IgD-negative memory B cell (primary cell): ENCODE measurements around the gene TPPP. TPM values are rescaled to one million over a fixed set of nuclear protein-coding genes. Genes with fewer than 3 reads are reported as not detected.
"Not testable (repeated sequence)": the region's sequence is repeated elsewhere in the genome, so short reads cannot be mapped to it uniquely, and the experiment has no call there.

Experiments used
- H3K27ac Mint-ChIP-seq, 3 donors: one replicate each; pipeline ENCODE4 v1.8.0; 2020 to 2022; ENCODE audit warnings: mild to moderate bottlenecking in 3 of 3, mixed read lengths in 3 of 3, moderate library complexity in 1 of 3
- H3K27me3 Mint-ChIP-seq: one replicate; pipeline ENCODE4 v1.8.0; 2021; ENCODE audit warnings: mixed read lengths
- H3K36me3 Mint-ChIP-seq: one replicate; pipeline ENCODE4 v1.8.0; 2020; ENCODE audit warnings: mild to moderate bottlenecking, mixed read lengths
- H3K4me1 Mint-ChIP-seq, 3 donors: one replicate each; pipeline ENCODE4 v1.8.0; 2020 to 2022; ENCODE audit warnings: mixed read lengths in 3 of 3, mild to moderate bottlenecking in 1 of 3
- H3K4me3 Mint-ChIP-seq, 4 donors: one replicate each; pipeline ENCODE4 v1.8.0; 2020 to 2022; ENCODE audit warnings: mild to moderate bottlenecking in 4 of 4, mixed read lengths in 4 of 4, moderate library complexity in 3 of 4
- H3K9me3 Mint-ChIP-seq, 3 donors: one replicate each; pipeline ENCODE4 v1.8.0; 2020 to 2021; ENCODE audit warnings: mixed read lengths in 3 of 3, mild to moderate bottlenecking in 1 of 3
- polyA plus RNA-seq: library from polyadenylated mRNA; unstranded; fragments of 300-500 nt; fragmentation: Illumina TruSeq; gene quantifications from one replicate; pipeline ENCODE4 v1.2.3, GENCODE V29; 2021

Gene TPPP
- polyA plus RNA-seq, 1 donor from 2014 or later, result not detected

GRCh38 chr5:683551-684481, 9.3 kb downstream of the TPPP start:
- Mint-ChIP-seq H3K27ac (no peak overlapping the region), H3K9me3 (no peaks in the 10 kb centered on the region), H3K36me3 (no peaks in the 10 kb centered on the region), H3K4me3 (no peak overlapping the region), H3K4me1 (no peaks in the 10 kb centered on the region), H3K27me3 (peaks cover 18% of the 10 kb centered on the region)

- H3K27ac Mint-ChIP-seq, H3K4me1 Mint-ChIP-seq, H3K36me3 Mint-ChIP-seq, H3K9me3 Mint-ChIP-seq, H3K4me3 Mint-ChIP-seq: not testable (repeated sequence)
- peaks cover 18% of the 10 kb centered on the region for H3K27me3 Mint-ChIP-seq
Observed at GRCh38 chr5:682651-683358, 10.3 kb downstream of the TPPP start.

GRCh38 chr5:682216-682615, 10.9 kb downstream of the TPPP start:
- not testable (repeated sequence) for H3K9me3 Mint-ChIP-seq, H3K4me1 Mint-ChIP-seq, H3K27ac Mint-ChIP-seq, H3K36me3 Mint-ChIP-seq, H3K4me3 Mint-ChIP-seq
- peaks cover 18% of the 10 kb centered on the region for H3K27me3 Mint-ChIP-seq

- not testable (repeated sequence) for H3K27ac Mint-ChIP-seq, H3K9me3 Mint-ChIP-seq, H3K4me1 Mint-ChIP-seq, H3K4me3 Mint-ChIP-seq, H3K36me3 Mint-ChIP-seq
- peaks cover 20% of the 10 kb centered on the region for H3K27me3 Mint-ChIP-seq
Observed at GRCh38 chr5:681317-682191, 11.6 kb downstream of the TPPP start.

GRCh38 chr5:680836-681235, 12.3 kb downstream of the TPPP start:
- H3K4me3 Mint-ChIP-seq, H3K9me3 Mint-ChIP-seq, H3K36me3 Mint-ChIP-seq, H3K4me1 Mint-ChIP-seq, H3K27ac Mint-ChIP-seq: not testable (repeated sequence)
- peaks cover 21% of the 10 kb centered on the region for H3K27me3 Mint-ChIP-seq

- H3K4me3 Mint-ChIP-seq, H3K27ac Mint-ChIP-seq, H3K36me3 Mint-ChIP-seq, H3K4me1 Mint-ChIP-seq, H3K9me3 Mint-ChIP-seq: not testable (repeated sequence)
- H3K27me3 Mint-ChIP-seq, result peaks cover 17% of the 10 kb centered on the region
Observed at GRCh38 chr5:680118-680795, 12.9 kb downstream of the TPPP start.

GRCh38 chr5:679166-679895, 13.8 kb downstream of the TPPP start:
- peak overlapping the region in 1 of 4 donors; percentile 38 for H3K4me3 Mint-ChIP-seq
- H3K27me3 Mint-ChIP-seq, H3K4me1 Mint-ChIP-seq, H3K27ac Mint-ChIP-seq, H3K9me3 Mint-ChIP-seq, H3K36me3 Mint-ChIP-seq: not testable (repeated sequence)

- not testable (repeated sequence) for H3K27ac Mint-ChIP-seq, H3K4me3 Mint-ChIP-seq, H3K36me3 Mint-ChIP-seq, H3K4me1 Mint-ChIP-seq, H3K9me3 Mint-ChIP-seq
- H3K27me3 Mint-ChIP-seq, result peaks cover 15% of the 10 kb centered on the region
Observed at GRCh38 chr5:678521-678920, 14.6 kb downstream of the TPPP start.

GRCh38 chr5:677131-678101, 15.7 kb downstream of the TPPP start:
- H3K27ac Mint-ChIP-seq, result no peak overlapping the region
- no peak overlapping the region for H3K4me3 Mint-ChIP-seq
- no peaks in the 10 kb centered on the region for H3K9me3 Mint-ChIP-seq
- peaks cover 6 to 8% (median 7%) of the 10 kb centered on the region in 3 donors for H3K4me1 Mint-ChIP-seq
- peaks cover 20% of the 10 kb centered on the region for H3K27me3 Mint-ChIP-seq
- no peaks in the 10 kb centered on the region for H3K36me3 Mint-ChIP-seq

- no peak overlapping the region for H3K4me3 Mint-ChIP-seq
- peaks cover 6 to 11% (median 7%) of the 10 kb centered on the region in 3 donors for H3K4me1 Mint-ChIP-seq
- H3K27me3 Mint-ChIP-seq, result peaks cover 20% of the 10 kb centered on the region
- H3K36me3 Mint-ChIP-seq, result no peaks in the 10 kb centered on the region
- H3K9me3 Mint-ChIP-seq, result no peaks in the 10 kb centered on the region
- no peak overlapping the region for H3K27ac Mint-ChIP-seq
Observed at GRCh38 chr5:676699-677076, 16.5 kb downstream of the TPPP start.

GRCh38 chr5:675871-676698, 17.1 kb downstream of the TPPP start:
- peaks cover 20% of the 10 kb centered on the region for H3K27me3 Mint-ChIP-seq
- no peaks in the 10 kb centered on the region for H3K9me3 Mint-ChIP-seq
- H3K27ac Mint-ChIP-seq, result no peak overlapping the region
- no peak overlapping the region for H3K4me3 Mint-ChIP-seq
- H3K36me3 Mint-ChIP-seq, result no peaks in the 10 kb centered on the region
- peaks cover 6 to 11% (median 7%) of the 10 kb centered on the region in 3 donors for H3K4me1 Mint-ChIP-seq

- Mint-ChIP-seq H3K36me3 (no peaks in the 10 kb centered on the region), H3K4me1 (peaks cover 6 to 11% (median 7%) of the 10 kb centered on the region in 3 donors), H3K4me3 (no peak overlapping the region), H3K9me3 (no peaks in the 10 kb centered on the region), H3K27ac (no peak overlapping the region), H3K27me3 (peaks cover 18% of the 10 kb centered on the region)
Observed at GRCh38 chr5:675111-675870, 17.9 kb downstream of the TPPP start.
